Activated B cell treated with CpG ODN at 0.5 μM for 24 hours (primary cell): ENCODE measurements around the gene GAREM1. TPM values are rescaled to one million over a fixed set of nuclear protein-coding genes. Genes with fewer than 3 reads are reported as not detected.

Source experiments
- ATAC-seq: fragments of 200-7000 bp; cut with Tn5 transposase; one replicate; pipeline ENCODE4 v1.10.0; 2021; ENCODE audit warnings: low read depth, mild to moderate bottlenecking, moderate library complexity
- CTCF ChIA-PET: fragments of 350-600 bp; sonication (Branson Sonifier 250); formaldehyde crosslinking; loops from one replicate; lab custom pipeline; 2021; ENCODE audit warnings: antibody characterized with exemption; lab: Charles Lee
- POLR2A ChIA-PET: fragments of 350-600 bp; sonication (Branson Sonifier 250); formaldehyde crosslinking; loops from one replicate; lab custom pipeline; 2021; ENCODE audit warnings: antibody characterized with exemption; lab: Charles Lee
- DNase-seq: peaks from one replicate; pipeline ENCODE4 v3.0.0; 2022
- H3K27ac Mint-ChIP-seq: one replicate; pipeline ENCODE4 v1.8.0; 2020; ENCODE audit warnings: mixed read lengths
- H3K27me3 Mint-ChIP-seq: one replicate; pipeline ENCODE4 v1.8.0; 2021; ENCODE audit warnings: mixed read lengths
- H3K36me3 Mint-ChIP-seq: one replicate; pipeline ENCODE4 v1.8.0; 2021; ENCODE audit warnings: low read depth, mixed read lengths
- H3K4me1 Mint-ChIP-seq: one replicate; pipeline ENCODE4 v1.8.0; 2021; ENCODE audit warnings: mixed read lengths
- H3K4me3 Mint-ChIP-seq: one replicate; pipeline ENCODE4 v1.8.0; 2020; ENCODE audit warnings: mild to moderate bottlenecking, mixed read lengths
- H3K9me3 Mint-ChIP-seq: one replicate; pipeline ENCODE4 v1.8.0; 2020; ENCODE audit warnings: mixed read lengths
- intact Hi-C: fragments of 100-400 bp; cut with micrococcal nuclease; formaldehyde crosslinking; loops from one replicate; pipeline ENCODE4 v1.15.1; 2024
- total RNA-seq: library from RNA; stranded (reverse); gene quantifications from 2 replicates; pipeline ENCODE4 v1.2.3, GENCODE V29; 2022
- TF ChIP-seq, protein P1 (sequence below): fragments of 200-600 bp; IDR thresholded peaks from one replicate; pipeline ENCODE4 v1.8.0; 2022; ENCODE audit warnings: antibody characterized with exemption, mild to moderate bottlenecking

The GAREM1 gene
- total RNA-seq, 1 donor from 2014 or later, result not detected

DNA sequence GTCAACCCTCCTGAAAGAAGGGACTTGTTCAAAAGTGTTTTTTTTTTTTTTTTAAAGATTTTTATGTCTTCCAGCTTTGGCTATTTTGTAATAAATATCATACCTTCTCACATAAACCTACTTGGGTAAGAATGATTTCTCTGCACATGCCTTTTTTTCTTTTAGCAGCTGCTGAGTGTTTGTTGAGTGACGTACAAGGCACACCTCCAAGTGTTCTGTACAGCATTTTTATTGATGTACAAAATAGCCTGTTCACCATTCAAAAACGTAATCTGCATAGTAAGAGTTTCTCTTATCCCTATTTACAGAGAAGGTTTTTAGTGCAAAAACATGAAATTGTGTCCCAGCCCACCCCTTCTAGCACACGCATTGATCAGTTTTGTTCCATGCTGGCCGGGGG lies 203.2 kb downstream of the GAREM1 start:
- CTCF ChIA-PET, result no interaction called here
- H3K36me3 Mint-ChIP-seq, result no peaks in the 10 kb centered on the region
- ATAC-seq, result no peak
- H3K27ac Mint-ChIP-seq, result no peak overlapping the region
- intact Hi-C loops, result no loop called here
- no peak overlapping the region for H3K4me3 Mint-ChIP-seq
- no peak for DNase-seq
- no peaks in the 10 kb centered on the region for H3K4me1 Mint-ChIP-seq
- TF ChIP-seq, protein P1, sequence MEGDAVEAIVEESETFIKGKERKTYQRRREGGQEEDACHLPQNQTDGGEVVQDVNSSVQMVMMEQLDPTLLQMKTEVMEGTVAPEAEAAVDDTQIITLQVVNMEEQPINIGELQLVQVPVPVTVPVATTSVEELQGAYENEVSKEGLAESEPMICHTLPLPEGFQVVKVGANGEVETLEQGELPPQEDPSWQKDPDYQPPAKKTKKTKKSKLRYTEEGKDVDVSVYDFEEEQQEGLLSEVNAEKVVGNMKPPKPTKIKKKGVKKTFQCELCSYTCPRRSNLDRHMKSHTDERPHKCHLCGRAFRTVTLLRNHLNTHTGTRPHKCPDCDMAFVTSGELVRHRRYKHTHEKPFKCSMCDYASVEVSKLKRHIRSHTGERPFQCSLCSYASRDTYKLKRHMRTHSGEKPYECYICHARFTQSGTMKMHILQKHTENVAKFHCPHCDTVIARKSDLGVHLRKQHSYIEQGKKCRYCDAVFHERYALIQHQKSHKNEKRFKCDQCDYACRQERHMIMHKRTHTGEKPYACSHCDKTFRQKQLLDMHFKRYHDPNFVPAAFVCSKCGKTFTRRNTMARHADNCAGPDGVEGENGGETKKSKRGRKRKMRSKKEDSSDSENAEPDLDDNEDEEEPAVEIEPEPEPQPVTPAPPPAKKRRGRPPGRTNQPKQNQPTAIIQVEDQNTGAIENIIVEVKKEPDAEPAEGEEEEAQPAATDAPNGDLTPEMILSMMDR, result no peak
- H3K27me3 Mint-ChIP-seq, result peaks cover 5% of the 10 kb centered on the region
- no peaks in the 10 kb centered on the region for H3K9me3 Mint-ChIP-seq
- POLR2A ChIA-PET, result no interaction called here

DNA sequence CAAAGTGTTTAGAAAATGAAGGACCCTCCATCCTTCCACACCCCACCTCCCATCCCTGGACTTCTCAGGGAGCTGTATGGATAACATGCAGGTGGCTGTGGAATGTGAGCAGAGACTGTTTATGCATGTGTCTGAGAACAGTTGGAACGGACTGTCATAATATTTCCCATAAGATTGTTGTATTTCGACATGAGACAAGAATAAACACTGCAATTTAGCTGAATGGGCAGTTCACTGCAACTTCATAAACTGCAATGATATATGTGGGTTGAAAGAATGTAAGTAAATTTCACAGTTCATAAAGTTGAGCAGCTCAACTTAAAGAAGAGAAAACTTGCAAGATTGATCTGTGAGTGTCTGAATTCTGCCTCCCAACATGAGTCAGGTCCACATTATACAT lies 206.3 kb downstream of the GAREM1 start:
- ATAC-seq, result no peak
- H3K27me3 Mint-ChIP-seq, result peaks cover 10% of the 10 kb centered on the region
- intact Hi-C loops, result no loop called here
- POLR2A ChIA-PET, result no interaction called here
- H3K4me3 Mint-ChIP-seq, result no peak overlapping the region
- CTCF ChIA-PET, result no interaction called here
- no peaks in the 10 kb centered on the region for H3K36me3 Mint-ChIP-seq
- no peak overlapping the region for H3K27ac Mint-ChIP-seq
- TF ChIP-seq, protein P1, result no peak
- no peaks in the 10 kb centered on the region for H3K4me1 Mint-ChIP-seq
- no peak for DNase-seq
- no peaks in the 10 kb centered on the region for H3K9me3 Mint-ChIP-seq

DNA sequence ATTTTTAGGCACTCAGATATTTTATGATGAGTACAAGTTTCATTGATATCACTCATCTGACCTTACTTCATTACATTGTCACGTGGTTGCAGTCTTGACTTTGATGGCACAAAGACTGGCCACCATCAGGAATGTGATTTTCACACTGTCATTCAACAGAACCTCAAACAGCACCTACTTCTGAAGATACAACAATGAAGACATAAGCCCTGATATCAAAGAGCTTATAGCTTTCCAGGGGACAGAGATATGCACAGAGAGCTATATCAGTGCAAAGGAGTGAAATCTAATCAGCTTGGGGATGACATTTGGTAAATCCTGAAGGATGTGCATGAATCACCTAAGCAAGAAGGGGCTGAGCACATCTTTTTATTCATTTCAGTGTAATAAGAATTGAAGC lies 208.6 kb downstream of the GAREM1 start:
- DNase-seq, result no peak
- H3K9me3 Mint-ChIP-seq, result no peaks in the 10 kb centered on the region
- ChIA-PET POLR2A (no interaction called here), CTCF (no interaction called here)
- no peak overlapping the region for H3K27ac Mint-ChIP-seq
- H3K4me3 Mint-ChIP-seq, result no peak overlapping the region
- intact Hi-C loops, result no loop called here
- no peaks in the 10 kb centered on the region for H3K36me3 Mint-ChIP-seq
- TF ChIP-seq, protein P1, result no peak
- no peaks in the 10 kb centered on the region for H3K4me1 Mint-ChIP-seq
- peaks cover 14% of the 10 kb centered on the region for H3K27me3 Mint-ChIP-seq
- ATAC-seq, result no peak

DNA sequence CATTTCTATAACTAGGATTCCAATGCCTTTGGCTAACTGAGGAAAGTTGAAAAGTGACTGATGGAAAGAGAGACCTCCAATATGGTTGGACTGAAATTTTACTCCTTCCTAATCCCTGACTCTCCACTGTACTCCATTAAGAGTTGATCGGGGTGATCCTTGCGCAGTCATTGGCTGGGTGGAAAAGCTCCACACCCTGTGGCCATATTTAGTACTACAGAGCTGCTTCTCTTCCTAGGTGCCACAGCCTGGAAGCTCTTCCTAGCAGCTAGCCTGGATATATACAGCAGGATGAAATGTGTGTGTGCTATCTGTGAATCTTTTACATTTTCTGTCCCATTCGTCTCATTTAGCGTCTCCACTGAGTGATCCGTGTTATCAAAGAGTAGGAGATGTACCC lies 209.7 kb downstream of the GAREM1 start:
- Mint-ChIP-seq H3K36me3 (no peaks in the 10 kb centered on the region), H3K9me3 (no peaks in the 10 kb centered on the region), H3K27ac (no peak overlapping the region), H3K4me3 (no peak overlapping the region), H3K27me3 (peaks cover 20% of the 10 kb centered on the region), H3K4me1 (no peaks in the 10 kb centered on the region)
- TF ChIP-seq, protein P1, result no peak
- no peak for DNase-seq
- ATAC-seq, result no peak
- ChIA-PET POLR2A (no interaction called here), CTCF (no interaction called here)
- intact Hi-C loops, result no loop called here

DNA sequence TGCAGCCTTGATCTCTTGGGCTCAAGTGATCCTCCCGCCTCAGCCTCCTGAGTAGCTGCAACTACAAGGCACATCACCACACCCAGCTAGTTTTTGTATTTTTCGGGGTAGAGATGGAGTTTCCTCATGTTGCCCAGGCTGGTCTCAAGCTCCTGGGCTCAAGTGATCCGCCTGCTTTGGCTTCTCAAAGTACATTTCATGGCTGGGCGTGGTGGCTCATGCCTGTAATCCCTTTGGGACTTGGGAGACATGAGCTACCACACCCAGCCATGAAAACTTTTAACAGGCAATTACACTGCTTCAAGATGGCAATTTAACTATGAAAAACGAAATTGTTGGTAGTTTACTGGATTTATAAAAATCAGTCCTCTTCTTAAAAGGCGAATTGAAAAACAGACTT lies 211.1 kb downstream of the GAREM1 start:
- Mint-ChIP-seq H3K4me3 (no peak overlapping the region), H3K27me3 (peaks cover 20% of the 10 kb centered on the region), H3K9me3 (no peaks in the 10 kb centered on the region), H3K27ac (no peak overlapping the region), H3K36me3 (no peaks in the 10 kb centered on the region), H3K4me1 (no peaks in the 10 kb centered on the region)
- DNase-seq (no peak), ATAC-seq (no peak)
- POLR2A ChIA-PET, result no interaction called here
- intact Hi-C loops, result no loop called here
- CTCF ChIA-PET, result no interaction called here
- TF ChIP-seq, protein P1, result no peak
